GM21390 (cell line): ENCODE results near the gene RXRA.

Source experiments
- ATAC-seq: cut with Tn5 transposase; IDR thresholded peaks from one replicate; pipeline ENCODE4 v1.9.1; 2021; ENCODE audit not compliant: unreplicated experiment

RXRA gene

DNA sequence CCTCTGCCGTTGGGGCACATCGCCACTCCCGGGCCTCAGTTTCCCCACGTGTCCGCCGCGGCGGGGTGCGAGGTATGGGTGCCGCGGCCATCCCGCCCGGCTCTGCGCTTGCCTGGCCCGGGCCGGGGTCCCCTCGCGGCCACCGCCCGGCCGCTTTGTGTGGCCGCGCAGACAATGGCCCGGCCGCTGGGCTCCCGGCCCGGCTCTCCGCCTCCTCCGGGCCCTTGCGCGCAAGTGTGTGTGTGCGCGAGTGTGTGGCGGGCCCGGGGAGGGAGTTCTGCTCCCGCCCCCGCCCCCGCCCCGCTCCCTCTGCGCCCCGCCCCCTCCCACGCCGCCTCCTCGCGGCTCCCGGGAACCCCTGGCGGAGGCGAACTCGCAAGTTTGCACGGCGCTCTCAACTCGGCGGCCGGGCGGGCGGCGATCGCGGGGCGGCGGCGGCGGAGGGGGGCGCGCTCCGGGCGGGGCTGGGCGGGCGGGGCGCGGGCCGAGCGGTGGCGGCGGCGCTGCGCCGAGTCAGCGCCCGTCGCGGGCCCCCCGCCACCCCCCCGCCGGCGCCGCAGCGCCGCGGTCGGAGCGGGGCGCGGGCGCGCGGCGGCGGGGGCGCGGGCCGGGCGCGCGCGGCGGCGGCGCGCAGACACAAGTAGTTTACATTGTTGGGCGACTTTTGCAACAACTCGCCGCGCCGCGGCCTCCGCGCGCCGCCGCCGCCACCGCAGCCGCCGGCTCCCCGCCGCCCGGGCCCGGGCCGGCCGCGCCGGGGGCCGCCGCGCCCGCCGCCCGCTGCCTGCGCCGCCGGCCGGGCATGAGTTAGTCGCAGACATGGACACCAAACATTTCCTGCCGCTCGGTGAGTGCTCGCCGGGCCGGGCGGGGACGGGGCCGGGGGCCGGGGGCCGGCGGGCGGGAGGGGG lies at the start of gene RXRA:
Gene RXRA (plus strand): TSS at position 643 of the 911 bp plus-strand sequence. CDS start 177 bp downstream, at position 820.
- no peak for ATAC-seq

DNA sequence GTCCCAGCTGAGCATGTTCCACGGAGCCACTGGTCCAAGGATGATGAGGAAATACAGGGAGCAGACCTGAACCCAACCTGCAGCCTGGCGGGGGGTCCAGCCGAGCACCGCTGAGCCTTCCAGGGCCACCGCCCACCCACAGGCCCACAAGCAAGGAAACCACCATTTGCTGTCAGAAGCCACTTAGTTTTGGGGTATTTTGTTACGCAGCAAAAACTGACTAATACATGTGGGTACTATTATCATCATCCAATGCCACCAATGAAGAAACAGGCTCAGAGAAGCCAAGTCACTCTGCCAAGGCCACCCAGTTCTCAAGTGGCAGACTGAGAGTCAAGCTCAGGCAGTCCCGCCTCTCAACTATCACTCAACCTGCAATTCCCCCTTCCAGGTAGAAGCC lies 48.0 kb upstream of the RXRA start:
- no peak for ATAC-seq

DNA sequence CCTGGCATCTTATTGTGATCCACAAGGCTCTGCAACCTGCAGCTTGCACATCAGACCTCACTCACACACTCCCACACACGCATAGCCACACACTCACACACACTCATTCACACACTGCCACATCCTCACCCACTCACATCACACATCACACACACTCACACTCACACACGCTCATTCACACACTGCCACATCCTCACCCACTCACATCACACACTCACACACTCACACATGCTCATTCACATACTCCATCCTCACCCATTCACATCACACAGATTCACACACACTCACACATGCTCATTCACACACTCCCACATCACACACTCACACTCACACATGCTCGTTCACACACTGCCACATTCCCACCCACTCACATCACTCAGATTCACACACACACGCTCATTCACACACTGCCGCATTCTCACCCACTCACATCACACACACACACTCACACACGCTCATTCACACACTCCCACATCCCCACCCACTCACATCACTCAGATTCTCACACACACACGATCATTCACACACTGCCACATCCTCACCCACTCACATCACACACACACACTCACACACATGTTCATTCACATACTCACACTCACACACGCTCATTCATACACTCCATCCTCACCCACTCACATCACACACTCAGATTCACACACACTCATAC lies 47.1 kb upstream of the RXRA start:
- no peak for ATAC-seq

DNA sequence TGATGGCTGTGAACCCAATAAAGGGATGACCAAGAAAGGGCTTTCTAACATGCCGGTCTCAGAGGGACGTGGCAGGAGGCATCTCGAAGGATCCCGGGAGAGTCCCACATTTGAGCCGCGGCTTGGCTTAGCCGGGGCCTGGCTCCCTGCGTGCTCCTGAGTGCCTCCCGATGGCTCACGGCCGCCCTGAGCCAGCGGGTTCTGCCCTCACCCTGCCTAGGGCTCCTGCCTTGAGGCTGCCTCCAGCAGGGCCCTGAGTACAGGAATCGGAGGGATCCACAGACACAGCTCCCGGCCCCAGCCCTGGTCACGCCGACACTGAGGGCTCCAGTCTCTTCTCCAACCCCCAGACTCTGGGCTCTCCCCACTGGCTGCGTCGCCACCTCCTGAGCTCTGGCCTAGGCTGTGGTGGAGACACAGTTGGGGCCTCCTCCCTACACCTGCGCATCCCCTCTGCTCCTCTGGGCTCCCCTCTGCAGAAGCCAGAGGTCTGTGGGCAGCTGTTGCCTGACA lies 44.1 kb upstream of the RXRA start:
- no peak for ATAC-seq

DNA sequence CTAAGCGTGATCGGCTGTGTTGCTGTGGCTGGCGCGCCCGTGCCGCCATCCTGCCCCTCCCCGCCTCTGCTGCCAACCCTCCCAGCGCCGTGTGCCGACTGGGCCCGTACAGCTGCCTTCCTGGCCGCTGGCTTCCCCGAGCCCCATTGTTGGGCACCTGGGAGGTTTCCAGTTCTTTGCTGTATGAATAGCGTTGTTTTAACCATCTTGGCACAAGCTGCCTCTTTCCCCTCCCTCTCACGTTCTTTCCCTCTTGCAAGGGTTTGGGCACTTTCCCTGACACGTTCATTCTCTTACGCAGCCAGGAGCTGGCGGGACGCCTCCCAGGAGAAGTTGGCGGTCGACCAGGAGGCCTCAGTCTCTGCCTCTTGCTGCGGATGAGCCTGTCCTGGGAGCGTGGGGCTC lies 43.1 kb upstream of the RXRA start:
- no peak for ATAC-seq

DNA sequence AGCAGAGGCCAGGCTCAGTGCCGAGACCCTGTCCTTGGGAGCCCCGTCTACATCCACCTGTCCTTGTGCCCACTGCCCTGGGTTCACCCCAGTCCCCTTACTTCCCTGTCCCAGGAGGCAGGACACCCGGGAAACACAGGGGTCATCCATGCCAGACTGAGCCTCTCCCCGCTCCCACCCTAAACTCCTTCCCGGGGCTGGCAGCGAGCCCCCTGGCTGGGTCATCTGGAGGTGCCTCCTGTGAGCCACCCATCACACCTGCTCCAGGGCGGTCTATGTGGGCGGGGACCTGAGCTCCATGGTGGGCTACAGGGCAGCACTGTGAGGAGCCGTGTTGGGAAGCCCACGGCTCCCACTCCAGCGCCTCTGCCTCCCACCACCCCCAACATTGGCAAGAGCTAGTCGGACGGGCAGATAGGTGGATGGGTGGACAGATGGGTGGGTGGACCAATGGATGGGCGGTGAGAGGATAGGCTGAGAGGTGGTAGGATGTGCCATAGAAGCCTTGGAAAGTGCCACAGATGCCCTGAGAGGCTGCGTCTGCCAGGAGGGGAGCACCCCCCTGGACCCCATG lies 42.5 kb upstream of the RXRA start:
- no peak for ATAC-seq

DNA sequence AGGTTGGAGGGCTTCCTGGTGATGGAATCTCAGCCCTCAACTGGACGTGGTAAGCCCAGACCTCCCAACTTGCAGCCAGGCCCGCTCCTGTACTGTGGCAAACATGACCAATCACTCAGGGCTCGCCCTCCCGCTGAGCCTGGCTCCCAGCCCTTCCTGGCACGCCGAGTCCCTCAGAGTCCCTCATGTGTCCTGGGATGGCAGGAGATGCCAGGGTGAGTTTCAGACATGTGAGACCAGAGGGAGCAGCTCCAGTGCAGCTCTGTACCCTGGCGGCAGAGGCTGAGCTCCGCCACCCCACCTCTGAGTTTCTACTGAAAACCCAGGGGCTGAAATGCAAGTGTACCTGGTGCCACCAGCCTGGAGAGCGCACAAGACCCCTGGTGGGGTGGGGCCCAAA lies 42.0 kb upstream of the RXRA start:
- ATAC-seq: no peak

DNA sequence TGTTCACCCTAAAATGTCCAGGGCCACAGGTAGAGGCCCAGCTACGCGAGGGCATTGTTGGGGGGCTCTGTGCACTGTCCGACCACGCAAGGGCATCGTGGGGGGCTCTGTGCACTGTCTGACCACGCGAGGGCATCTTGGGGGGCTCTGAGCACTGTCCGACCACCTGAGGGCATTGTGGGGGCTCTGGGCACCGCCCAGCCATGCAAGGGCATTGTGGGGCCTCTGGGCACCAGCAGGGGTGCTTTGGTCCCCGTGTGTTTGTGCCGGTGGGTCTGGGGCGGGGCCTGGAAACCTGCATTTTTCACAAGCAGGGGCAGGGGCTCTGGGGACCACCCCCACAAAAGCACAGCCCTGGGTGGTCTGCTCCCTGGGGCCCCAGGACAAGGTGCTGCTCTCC lies 41.5 kb upstream of the RXRA start:
- no peak for ATAC-seq

DNA sequence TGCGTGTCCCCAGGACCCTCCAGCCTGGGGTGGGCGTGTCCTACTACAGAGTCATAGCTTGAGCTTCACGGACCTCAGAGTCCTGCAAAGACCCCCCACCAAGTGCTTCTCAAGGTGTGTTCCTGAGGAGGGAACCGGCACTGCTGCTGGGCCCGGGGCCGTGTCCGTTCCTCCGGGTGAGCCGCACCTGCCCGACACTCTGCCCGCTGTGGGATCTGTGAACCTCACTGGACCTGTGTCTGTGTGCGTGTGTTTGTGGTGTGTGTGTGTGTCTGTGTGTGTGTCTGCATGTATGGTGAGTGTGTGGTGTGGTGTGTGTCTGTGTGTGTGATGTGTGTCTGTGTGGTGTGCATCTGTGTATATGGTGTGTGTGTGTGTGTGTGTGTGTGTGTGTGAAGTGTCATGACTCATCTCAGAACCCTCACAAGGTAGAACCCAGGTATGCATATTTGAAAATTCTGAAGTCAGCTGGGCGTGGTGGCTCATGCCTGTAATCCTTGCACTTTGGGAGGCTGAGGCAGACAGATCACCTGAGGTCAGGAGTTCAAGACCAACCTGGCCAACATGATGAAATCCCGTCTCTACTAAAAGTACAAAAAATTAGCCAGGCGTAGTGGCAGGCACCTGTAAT lies 40.9 kb upstream of the RXRA start:
- no peak for ATAC-seq

DNA sequence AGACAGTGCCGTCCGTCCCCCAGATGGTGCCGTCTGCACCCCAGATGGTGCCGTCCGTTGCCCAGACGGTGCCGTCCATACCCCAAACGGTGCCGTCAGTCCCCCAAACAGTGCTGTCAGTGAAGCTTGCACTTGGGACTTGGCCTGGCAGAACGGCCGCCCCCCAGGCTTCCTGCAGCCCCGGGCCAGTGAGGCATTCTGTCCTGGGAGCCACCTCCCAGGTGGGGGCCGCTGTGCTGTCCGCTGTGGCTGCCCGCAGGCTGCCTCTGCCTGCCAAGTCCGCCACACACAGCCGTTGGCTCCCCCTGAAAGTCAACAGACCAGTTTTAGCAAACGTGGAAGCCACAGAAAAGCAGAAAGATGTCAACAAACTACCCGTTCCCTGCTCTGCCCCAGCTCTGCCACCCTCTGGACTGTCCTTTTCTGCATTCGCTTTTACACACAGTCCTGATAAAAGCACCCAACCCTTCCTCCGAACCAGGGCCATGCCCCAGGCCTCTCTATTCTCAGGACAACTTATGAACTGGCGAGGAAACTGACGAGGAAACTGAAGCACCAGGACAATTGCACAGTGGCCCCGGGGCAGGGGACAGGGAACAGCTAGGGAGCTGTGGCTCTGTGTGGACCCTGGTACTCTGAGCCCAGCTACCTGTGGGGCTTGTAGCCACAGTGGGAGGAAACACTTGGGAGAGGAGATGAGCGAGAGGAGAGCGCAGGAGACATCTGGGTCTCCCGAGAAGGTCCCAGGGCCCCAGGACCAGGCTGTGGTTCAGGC lies 39.6 kb upstream of the RXRA start:
- no peak for ATAC-seq

DNA sequence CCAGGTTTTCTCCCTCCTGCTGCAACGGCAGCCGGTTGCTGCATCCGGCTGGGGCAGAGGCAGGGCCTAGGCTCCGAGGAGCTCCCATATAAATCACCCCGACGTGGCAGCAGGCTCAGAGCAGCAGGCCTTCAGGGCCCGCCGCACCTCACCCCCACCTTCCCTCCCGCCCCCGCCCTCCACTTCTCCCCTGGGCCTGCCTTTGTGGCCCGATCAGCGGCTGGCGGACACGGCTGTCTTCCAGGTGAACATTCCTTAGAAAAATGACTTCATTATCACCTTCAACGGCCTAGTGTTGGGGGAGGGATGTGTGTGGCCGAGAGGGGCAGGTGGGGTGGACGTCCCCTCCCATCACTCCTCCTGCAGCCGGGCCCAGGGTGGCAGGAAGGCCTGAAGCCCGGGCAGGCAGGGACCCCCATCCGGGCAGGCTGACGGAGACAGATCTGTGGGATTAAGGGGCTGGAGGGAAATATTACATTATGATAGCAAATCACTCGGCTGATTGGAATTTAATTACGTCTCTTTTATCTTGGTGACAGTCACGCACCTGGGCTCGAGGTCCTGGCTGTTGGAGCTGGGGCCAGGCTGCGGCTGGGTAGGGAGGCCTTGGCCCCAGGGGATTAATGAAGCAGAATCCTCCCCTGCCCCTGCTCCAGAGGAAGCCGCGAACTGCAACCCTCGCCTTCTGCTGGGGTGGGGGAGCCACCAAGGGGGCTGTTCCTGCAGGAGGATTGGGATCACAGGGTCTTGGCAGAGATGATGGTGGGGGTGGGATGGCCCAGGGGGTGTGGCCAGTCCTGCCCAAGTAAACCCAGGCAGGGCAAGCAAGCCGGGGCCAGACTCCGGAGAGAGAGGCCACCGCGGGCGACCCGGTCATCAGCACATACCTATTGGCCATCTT lies 38.4 kb upstream of the RXRA start:
- ATAC-seq: no peak

DNA sequence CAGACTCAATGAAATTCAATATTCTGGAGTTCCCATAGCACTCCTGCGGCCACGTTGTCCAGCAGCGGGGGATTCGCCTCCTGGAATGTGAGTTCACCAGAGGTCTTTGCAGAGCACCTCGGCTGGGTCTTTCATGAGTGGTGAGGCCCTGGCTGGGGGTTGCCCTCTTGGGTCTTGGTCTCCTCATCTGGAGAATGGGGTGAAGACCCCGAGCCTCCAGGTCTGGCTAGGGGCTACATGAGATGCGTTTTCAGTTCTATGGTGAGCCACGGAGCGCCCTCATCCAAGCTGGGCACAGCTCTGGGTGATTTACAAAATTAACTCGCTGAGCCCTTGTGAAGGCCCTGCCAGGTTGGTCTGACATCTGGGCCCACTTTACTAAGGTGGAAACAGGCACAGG lies 37.5 kb upstream of the RXRA start:
- ATAC-seq: no peak

DNA sequence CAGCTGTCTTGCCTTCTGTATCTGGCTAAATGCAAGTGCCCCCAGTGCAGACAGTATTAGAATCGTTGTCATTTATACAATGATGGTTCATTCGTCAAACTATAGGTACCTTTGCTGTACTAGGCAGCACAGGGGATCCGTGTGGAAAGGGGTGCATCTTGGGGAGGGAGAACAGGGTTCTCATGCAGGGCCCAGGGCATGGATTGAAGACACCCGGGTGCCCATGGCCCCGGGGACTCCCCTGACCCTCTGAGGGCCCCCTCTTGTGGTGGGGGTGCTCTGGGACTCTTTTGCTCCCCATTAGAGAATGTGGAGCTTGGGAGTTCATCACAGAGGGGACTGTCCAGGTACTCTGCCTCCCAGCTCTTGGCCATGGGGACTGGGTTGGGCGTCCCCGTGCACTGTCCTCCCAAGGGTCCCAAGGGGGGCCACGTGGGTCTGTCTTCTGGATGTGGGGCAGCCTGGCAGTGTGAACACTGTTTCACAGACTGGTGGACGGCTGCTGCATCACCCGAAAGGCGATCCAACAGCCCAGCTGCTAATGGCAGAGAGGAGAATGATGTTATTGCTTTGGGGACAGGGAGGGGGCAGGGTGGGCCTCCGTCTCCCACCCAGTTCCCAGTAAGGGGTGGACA lies 36.9 kb upstream of the RXRA start:
- ATAC-seq: no peak

DNA sequence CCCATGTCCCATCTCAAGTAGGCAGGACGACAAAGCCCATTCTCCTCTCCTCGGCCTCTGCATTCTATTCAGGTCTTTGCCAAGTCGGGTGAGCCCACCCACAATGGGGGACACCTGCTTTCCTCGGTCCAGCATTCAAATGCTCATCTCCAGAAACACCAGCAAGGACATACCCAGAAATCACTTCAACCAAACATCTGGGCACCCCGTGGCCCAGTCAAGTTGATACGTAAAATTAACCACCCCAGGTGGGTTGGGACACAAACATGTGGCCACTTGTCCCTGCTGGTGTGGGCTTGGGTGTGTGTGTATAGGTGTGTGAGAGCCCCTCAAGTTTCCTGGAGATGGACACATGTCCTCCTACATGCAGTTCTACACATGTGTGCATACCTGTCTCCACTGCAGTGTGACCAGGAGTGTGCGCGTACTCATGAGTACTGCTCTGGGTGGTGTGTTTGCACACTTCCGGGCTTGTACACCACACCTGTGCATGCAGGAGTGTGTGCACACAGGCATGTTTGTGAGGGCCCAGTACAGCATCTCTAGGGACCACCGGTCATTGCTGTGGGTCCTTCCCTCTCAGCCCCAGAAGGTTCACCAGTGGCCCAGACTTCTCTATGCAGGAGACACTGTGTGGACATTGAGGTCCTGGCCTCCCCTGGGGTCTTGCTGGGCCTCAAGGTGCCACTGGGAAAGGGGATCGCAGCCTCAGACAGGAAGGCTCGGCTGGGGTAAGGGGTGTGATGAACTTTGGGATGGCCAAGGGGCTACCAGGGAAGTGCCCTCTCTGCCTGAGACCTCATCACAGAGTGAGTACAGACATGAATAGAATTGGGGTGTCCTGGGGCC lies 35.4 kb upstream of the RXRA start:
- no peak for ATAC-seq

DNA sequence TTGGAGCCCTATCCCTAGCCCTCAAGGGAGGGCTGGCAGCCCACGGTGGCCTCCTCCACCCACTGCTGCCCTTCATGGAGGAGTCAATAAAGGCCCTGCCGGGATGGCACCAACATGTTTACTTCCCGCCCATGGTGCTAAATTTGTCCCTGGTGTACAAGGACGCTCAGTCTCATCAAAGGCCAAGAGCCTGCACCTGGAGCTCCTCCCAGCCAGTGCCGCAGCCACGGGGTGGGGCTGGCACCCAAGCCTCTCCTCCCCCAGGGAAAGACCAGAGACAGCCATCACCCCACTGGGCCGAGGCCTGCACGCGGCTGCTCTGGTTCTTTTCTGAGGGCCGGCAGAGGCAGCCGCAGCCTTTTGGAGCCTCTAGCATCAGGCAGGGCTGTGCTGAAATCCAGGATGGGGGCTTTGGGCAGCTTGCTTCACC lies 34.8 kb upstream of the RXRA start:
- no peak for ATAC-seq

DNA sequence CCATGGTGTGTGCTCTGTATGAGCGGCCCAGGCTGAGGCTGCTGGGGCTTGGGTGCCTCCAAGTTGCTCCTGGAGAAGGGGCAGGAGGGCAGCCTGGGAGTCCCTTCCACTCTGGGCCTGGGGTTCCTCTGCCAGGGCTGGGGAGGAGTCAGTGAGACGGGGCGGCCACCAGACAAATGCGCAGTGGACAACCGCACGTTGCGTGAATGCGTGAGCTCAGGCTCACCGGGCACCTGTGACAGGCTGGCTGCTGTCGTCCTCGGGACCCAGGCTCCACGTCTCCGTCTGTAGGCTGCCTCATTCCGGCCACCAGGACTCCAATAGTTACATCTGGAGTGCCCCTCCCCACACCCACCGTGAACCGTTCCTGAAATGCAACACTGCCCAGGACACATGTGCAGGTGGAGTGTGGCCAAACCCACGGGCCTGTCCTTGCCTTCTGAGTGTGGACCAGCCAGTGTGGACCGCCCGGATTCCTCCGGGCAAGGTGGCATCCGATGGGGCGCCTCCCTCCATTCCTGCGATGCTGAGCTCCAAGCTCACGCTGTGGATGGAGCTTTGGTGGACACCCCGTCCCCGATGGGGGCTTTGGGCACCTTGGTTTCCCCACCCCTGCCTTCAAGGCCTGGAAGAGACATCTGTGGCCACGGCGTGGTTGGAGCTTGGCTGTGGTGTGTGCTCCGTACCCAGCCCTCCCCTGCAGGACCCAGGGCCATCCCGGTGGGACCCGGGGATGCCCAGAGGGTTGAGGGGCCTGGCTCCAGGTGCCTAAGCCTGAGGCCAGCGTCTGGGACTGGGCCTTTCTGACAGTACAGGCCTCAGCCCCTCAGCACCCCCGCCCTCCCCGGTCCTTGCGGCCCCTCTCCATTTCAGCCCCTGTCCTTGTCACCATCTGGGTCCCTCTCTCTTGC lies 34.0 kb upstream of the RXRA start:
- no peak for ATAC-seq

DNA sequence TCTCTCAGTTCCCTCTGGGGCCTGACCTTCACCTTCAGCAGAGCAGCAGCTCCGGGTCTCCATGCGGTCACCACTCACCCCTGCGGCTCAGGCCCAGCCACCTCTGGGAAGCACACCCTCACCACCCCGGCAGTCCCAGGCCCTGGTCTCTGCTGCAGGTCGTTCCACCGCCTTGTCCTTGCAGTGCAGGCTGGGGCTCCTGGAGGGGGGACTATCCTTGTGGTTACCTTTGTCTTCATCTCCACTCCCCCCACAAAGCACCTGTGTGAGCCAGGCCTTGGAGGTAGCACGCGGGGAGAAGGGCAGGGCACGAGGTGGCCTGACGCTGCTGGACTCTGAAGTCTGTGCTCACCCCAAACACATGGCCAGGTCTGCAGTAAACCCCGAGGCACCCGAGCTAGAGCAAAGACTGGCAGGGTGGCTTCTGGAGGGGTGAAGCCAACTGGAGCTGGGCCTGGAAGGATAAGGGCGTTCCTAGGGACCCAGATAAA lies 33.2 kb upstream of the RXRA start:
- no peak for ATAC-seq
